Stomach (tissue), 9 donors: Measurements from ENCODE around the gene PYGB. TPM values are rescaled to one million over a fixed set of nuclear protein-coding genes. Genes with fewer than 3 reads are reported as not detected.

Source experiments
- DNase-seq, 2 donors: peaks; one replicate each; pipeline versions ENCODE4 v3.0.0 to v3.0.0-alpha.2; 2013 to 2019
- H3K27ac ChIP-seq, 5 donors: fragments of 200-600 bp in 4 of 5; sonication (generic) in 4 of 5; one replicate each; pipeline ENCODE4 v1.5.1; 2013 to 2019; ENCODE audit warnings: mild to moderate bottlenecking in 1 of 5, moderate library complexity in 1 of 5
- H3K27me3 ChIP-seq, 3 donors: fragments of 200-600 bp; sonication (generic); one replicate each; pipeline ENCODE4 v1.5.1; 2017 to 2019; ENCODE audit warnings: mixed run types in 1 of 3
- H3K36me3 ChIP-seq, 4 donors: fragments of 200-600 bp; sonication (generic); 1 replicate in 3 of 4; 2 replicates in 1 of 4; pipeline ENCODE4 v1.5.1; 2016 to 2019
- H3K4me1 ChIP-seq, 4 donors: fragments of 200-600 bp; sonication (generic); one replicate each; pipeline ENCODE4 v1.5.1; 2016 to 2019
- H3K4me3 ChIP-seq, 4 donors: fragments of 200-600 bp; sonication (generic) in 3 of 4; one replicate each; pipeline ENCODE4 v1.5.1; 2016 to 2019; ENCODE audit warnings: mild to moderate bottlenecking in 1 of 4
- H3K9me3 ChIP-seq, 4 donors: fragments of 200-600 bp; sonication (generic); one replicate each; pipeline ENCODE4 v1.5.1; 2016 to 2019
- EP300 ChIP-seq: sonication (generic); formaldehyde crosslinking; IDR thresholded peaks from one replicate; pipeline ENCODE4 v1.6.1; 2017; ENCODE audit warnings: antibody characterized with exemption
- POLR2A ChIP-seq, 4 donors: fragments of 450-650 bp; IDR thresholded peaks; one replicate each; pipeline ENCODE4 v1.6.1; 2016; ENCODE audit warnings: antibody characterized with exemption in 4 of 4, control low read depth in 2 of 4, mild to moderate bottlenecking in 1 of 4, moderate library complexity in 1 of 4
- POLR2AphosphoS5 ChIP-seq, 3 donors: sonication (generic); formaldehyde crosslinking; IDR thresholded peaks; one replicate each; pipeline ENCODE4 v1.6.1; 2016; ENCODE audit warnings: antibody characterized with exemption in 3 of 3
- WGBS, 5 donors: extraction: QIAGEN DNeasy Blood & Tissue Kit in 3 of 5; methylation state at CpG; one replicate each; pipeline versions ENCODE4 v1.1.5 to v1.1.7; 2013 to 2018; 5-methylcytosine and 5-hydroxymethylcytosine counted together
- intact Hi-C: fragments of 100-400 bp; cut with DNase I; formaldehyde crosslinking; loops from one replicate; pipeline ENCODE4 v1.15.1; 2023; ENCODE audit warnings: low total_unique reads
- polyA plus RNA-seq, 3 donors: library from polyadenylated mRNA; stranded (reverse); fragments of 200-250 nt; gene quantifications; one replicate each; pipeline ENCODE4 v1.2.3, GENCODE V29; 2013
- total RNA-seq, 5 donors: library from RNA; depleted of rRNA; stranded (reverse); fragments of >200 nt; gene quantifications; one replicate each; pipeline versions ENCODE4 v1.1.0 to v1.2.3, GENCODE V29; 2014 to 2016
- TF ChIP-seq, protein P1 (sequence below), 7 experiments: fragments of 450-650 bp in 4 of 7; fragments of 200-600 bp in 3 of 7; sonication (generic) in 3 of 7; IDR thresholded peaks; one replicate each; pipeline ENCODE4 v1.5.1; 2016 to 2019; ENCODE audit warnings: antibody characterized with exemption in 7 of 7, control low read depth in 2 of 7, mild to moderate bottlenecking in 1 of 7
- donor health status: healthy with polysubstance abuse.
- donor health status: Bipolar disorder and iron deficiency.
- donor health status: healthy.

The PYGB gene
- total and polyA plus RNA-seq, 8 donors, result 23.1 to 116 (median 49.5) TPM

DNA sequence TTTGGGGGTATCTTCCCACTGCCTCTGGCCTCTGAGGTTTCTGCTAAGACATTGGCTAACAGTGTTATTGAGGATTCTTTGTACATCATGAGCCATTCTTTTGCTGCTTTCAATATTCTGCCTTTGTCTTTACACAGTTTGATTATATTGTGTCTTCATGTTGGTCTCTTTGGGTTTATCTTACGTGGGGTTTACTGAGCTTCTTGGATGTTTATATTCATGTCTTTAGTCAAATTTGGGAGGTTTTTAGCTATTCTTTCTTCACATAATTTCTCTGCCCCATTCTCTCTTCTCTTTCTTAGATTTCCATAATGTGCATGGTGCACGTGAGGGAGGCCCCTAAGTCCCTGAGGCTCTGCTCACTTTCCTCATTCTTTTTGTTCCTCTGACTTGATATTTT, 44.8 kb upstream of the PYGB start:
- WGBS, 5 donors, result 46 to 89% (median 69%) methylated on average over 2 of the region's 2 CpGs
- no peaks in the 10 kb centered on the region for H3K9me3 ChIP-seq
- H3K4me3 ChIP-seq, result no peak overlapping the region
- no peak for DNase-seq
- no peak for TF ChIP-seq POLR2AphosphoS5 (IDR thresholded peaks at IDR 0.05)
- no peak for TF ChIP-seq EP300
- TF ChIP-seq, protein P1, sequence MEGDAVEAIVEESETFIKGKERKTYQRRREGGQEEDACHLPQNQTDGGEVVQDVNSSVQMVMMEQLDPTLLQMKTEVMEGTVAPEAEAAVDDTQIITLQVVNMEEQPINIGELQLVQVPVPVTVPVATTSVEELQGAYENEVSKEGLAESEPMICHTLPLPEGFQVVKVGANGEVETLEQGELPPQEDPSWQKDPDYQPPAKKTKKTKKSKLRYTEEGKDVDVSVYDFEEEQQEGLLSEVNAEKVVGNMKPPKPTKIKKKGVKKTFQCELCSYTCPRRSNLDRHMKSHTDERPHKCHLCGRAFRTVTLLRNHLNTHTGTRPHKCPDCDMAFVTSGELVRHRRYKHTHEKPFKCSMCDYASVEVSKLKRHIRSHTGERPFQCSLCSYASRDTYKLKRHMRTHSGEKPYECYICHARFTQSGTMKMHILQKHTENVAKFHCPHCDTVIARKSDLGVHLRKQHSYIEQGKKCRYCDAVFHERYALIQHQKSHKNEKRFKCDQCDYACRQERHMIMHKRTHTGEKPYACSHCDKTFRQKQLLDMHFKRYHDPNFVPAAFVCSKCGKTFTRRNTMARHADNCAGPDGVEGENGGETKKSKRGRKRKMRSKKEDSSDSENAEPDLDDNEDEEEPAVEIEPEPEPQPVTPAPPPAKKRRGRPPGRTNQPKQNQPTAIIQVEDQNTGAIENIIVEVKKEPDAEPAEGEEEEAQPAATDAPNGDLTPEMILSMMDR (IDR thresholded peaks at IDR 0.05), result no peak
- no peak for TF ChIP-seq POLR2A (IDR thresholded peaks at IDR 0.05)
- no peaks in the 10 kb centered on the region for H3K27me3 ChIP-seq
- peaks cover 3 to 32% (median 16%) of the 10 kb centered on the region in 4 donors for H3K36me3 ChIP-seq
- peaks cover 0 to 38% (median 19%) of the 10 kb centered on the region in 4 donors for H3K4me1 ChIP-seq
- peak overlapping the region in 1 of 5 donors; percentile 22 for H3K27ac ChIP-seq
- intact Hi-C loops, result no loop called here

DNA sequence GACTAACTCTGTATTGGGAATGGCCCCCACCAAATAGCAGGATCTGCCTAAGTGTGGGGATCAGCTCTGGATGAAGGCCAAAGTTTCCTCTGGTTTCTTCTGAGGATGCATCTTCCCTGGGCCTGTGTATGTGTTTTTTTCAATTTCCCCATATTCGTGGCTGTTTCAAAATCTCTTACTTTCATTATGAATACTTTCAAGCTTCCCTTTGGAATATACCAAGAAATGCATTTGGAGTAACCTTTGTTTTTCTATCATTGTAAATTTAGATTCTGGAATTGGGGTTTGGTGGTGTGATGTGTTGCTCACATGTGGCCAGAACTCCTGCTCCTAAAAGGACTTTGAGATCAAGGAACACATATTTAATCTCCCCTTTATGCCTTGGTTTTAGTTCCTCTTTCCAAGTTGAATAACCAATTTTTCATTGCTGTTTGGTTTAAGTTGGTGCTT, 44.0 kb upstream of the PYGB start:
- no peak overlapping the region for H3K4me3 ChIP-seq
- H3K4me1 ChIP-seq, result peaks cover 0 to 32% (median 13%) of the 10 kb centered on the region in 4 donors
- H3K9me3 ChIP-seq, result no peaks in the 10 kb centered on the region
- H3K27ac ChIP-seq, result peak overlapping the region in 1 of 5 donors; percentile 22
- TF ChIP-seq POLR2AphosphoS5 (IDR thresholded peaks at IDR 0.05) (no peak), EP300 (no peak), POLR2A (IDR thresholded peaks at IDR 0.05) (no peak)
- TF ChIP-seq, protein P1 (IDR thresholded peaks at IDR 0.05), result no peak
- no peaks in the 10 kb centered on the region for H3K27me3 ChIP-seq
- WGBS, 5 donors, result 39 to 64% (median 45%) methylated on average over 1 of the region's 1 CpG
- H3K36me3 ChIP-seq, result peaks cover 3 to 32% (median 16%) of the 10 kb centered on the region in 4 donors
- DNase-seq, result no peak
- intact Hi-C loops, result no loop called here

DNA sequence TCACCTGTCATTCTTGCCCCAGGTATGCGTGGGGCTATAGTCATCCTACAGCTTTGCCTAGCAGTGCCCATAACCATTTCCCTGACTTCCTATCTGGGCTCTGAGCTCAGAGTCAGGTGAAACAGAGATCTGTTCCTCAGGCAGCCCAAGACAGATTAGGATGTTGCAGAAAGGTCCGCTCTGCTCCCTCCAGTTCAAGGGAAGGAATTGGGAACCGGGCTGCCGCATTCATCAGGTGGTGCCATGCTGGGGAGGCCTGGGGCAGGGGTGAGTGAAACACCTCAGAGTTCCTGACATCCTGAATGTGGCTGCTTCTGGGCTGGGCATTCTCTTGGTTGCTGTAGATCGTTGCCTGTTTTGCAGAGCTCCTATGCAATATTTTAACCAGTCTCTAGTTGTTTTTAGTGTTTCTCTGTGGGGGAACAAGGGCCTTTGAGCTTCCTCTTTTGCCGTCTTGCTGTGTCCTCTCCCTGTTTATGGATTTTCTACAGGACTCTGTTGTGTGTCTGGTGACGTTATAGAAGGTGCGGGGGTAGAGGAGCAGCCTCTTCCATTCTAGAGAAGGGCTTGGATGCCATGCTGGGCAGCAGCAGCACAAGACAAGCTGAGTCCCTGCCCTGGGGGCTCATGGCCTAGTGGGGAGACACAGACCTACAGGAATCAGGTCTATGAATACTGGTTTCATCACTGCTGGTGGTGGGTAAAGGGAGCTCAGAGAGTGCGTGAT, 43.2 kb upstream of the PYGB start:
- DNase-seq, result no peak
- intact Hi-C loops, result no loop called here
- no peak overlapping the region for H3K4me3 ChIP-seq
- WGBS, 5 donors, result 79 to 92% (median 90%) methylated on average over 9 of the region's 9 CpGs
- H3K27me3 ChIP-seq, result no peaks in the 10 kb centered on the region
- H3K27ac ChIP-seq, result no peak overlapping the region
- H3K36me3 ChIP-seq, result peaks cover 4 to 33% (median 18%) of the 10 kb centered on the region in 4 donors
- peaks cover 0 to 24% (median 8%) of the 10 kb centered on the region in 4 donors for H3K4me1 ChIP-seq
- no peaks in the 10 kb centered on the region for H3K9me3 ChIP-seq
- TF ChIP-seq EP300, result no peak
- no peak for TF ChIP-seq POLR2AphosphoS5 (IDR thresholded peaks at IDR 0.05)
- TF ChIP-seq, protein P1 (IDR thresholded peaks at IDR 0.05), result no peak
- TF ChIP-seq POLR2A (IDR thresholded peaks at IDR 0.05), result no peak

DNA sequence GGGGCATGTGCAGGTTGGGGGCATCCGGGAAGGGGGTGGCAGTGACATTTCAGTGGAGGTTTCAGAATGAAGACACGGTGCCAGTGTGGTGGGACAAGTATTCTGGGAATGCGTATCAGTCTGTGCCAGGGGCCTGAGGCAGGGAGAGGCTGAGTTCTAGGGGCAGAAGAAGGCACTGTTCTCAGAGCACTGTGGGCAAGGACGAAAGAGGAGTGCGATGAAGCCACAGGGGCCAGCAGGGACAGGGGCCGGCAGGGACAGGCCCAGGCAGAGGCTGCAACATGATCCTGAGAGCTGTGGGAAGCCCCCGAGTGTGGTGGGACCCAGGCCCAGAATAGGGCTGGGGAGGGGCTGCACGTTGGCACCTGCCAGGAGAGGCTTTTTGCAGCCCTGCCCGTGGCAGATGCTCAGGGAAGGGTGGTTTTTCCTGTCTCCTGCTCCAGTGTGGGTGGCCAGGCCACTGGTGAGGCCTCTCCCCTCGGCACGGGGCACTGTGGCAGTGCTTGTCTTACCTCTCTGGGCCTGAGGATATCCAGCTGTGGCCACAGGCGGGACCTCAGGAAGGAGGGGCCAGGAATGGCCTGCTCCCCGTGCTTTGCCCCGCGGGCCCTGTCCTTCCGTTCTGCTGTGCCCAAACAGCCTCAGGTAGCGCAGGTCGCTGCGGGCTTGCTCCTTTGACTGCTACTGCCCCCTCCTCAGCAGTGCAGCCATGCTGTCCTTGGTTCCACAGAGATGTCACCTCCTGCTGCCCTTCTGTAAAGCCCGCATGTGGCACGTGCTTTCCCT, 42.4 kb upstream of the PYGB start:
- Histone ChIP-seq H3K27me3 (no peaks in the 10 kb centered on the region), H3K27ac (no peak overlapping the region), H3K4me1 (peaks cover 0 to 16% (median 4%) of the 10 kb centered on the region in 4 donors), H3K4me3 (no peak overlapping the region), H3K36me3 (peaks cover 11 to 41% (median 25%) of the 10 kb centered on the region in 4 donors), H3K9me3 (no peaks in the 10 kb centered on the region)
- WGBS, 5 donors, result 79 to 80% (median 80%) methylated on average over 15 to 21 of the region's 21 CpGs
- intact Hi-C loops, result no loop called here
- TF ChIP-seq POLR2A (IDR thresholded peaks at IDR 0.05) (no peak), EP300 (no peak), POLR2AphosphoS5 (IDR thresholded peaks at IDR 0.05) (no peak)
- TF ChIP-seq, protein P1 (IDR thresholded peaks at IDR 0.05), result no peak
- peak in 1 of 2 donors; percentile 17 for DNase-seq
